ENCODE measurements around the gene ATF7IP.

ATF7IP gene

GRCh38 chr12:14510574-14510973 is 145.1 kb downstream of the ATF7IP start:
- no peak overlapping the region for H3K9ac ChIP-seq (ENCODE audit: low read length)
- H3K9me3 ChIP-seq (ENCODE audit: low read length): no peaks in the 10 kb centered on the region
- H3K27ac ChIP-seq (ENCODE audit: low read depth, low read length): no peak overlapping the region
- no peak overlapping the region for H3K4me3 ChIP-seq (ENCODE audit: low read depth in 1 of 2, low read length in 2 of 2)
- H3K36me3 ChIP-seq (ENCODE audit: insufficient read depth, low read length): no peaks in the 10 kb centered on the region
- H3K27me3 ChIP-seq (ENCODE audit: control insufficient read depth in 1 of 2, insufficient read depth in 2 of 2, low read length in 2 of 2): no peaks in the 10 kb centered on the region
- no peaks in the 10 kb centered on the region for H3K4me1 ChIP-seq (ENCODE audit: insufficient read depth, low read length)

GRCh38 chr12:14514154-14514842 is 148.8 kb downstream of the ATF7IP start:
- Histone ChIP-seq H3K4me3 (ENCODE audit: low read depth in 1 of 2, low read length in 2 of 2) (no peak overlapping the region), H3K9ac (ENCODE audit: low read length) (no peak overlapping the region), H3K27me3 (ENCODE audit: control insufficient read depth in 1 of 2, insufficient read depth in 2 of 2, low read length in 2 of 2) (no peaks in the 10 kb centered on the region), H3K9me3 (ENCODE audit: low read length) (no peaks in the 10 kb centered on the region), H3K27ac (ENCODE audit: low read depth, low read length) (no peak overlapping the region), H3K4me1 (ENCODE audit: insufficient read depth, low read length) (no peaks in the 10 kb centered on the region), H3K36me3 (ENCODE audit: insufficient read depth, low read length) (no peaks in the 10 kb centered on the region)

GRCh38 chr12:14514946-14515345 is 149.5 kb downstream of the ATF7IP start:
- no peak overlapping the region for H3K27ac ChIP-seq (ENCODE audit: low read depth, low read length)
- H3K9ac ChIP-seq (ENCODE audit: low read length): no peak overlapping the region
- H3K36me3 ChIP-seq (ENCODE audit: insufficient read depth, low read length): no peaks in the 10 kb centered on the region
- H3K4me3 ChIP-seq (ENCODE audit: low read depth in 1 of 2, low read length in 2 of 2): no peak overlapping the region
- H3K27me3 ChIP-seq (ENCODE audit: control insufficient read depth in 1 of 2, insufficient read depth in 2 of 2, low read length in 2 of 2): no peaks in the 10 kb centered on the region
- no peaks in the 10 kb centered on the region for H3K4me1 ChIP-seq (ENCODE audit: insufficient read depth, low read length)
- no peaks in the 10 kb centered on the region for H3K9me3 ChIP-seq (ENCODE audit: low read length)

GRCh38 chr12:14521822-14522221 is 156.3 kb downstream of the ATF7IP start:
- Histone ChIP-seq H3K9me3 (ENCODE audit: low read length) (peaks cover 7% of the 10 kb centered on the region), H3K4me3 (ENCODE audit: low read depth in 1 of 2, low read length in 2 of 2) (no peak overlapping the region), H3K36me3 (ENCODE audit: insufficient read depth, low read length) (no peaks in the 10 kb centered on the region), H3K27ac (ENCODE audit: low read depth, low read length) (no peak overlapping the region), H3K27me3 (ENCODE audit: control insufficient read depth in 1 of 2, insufficient read depth in 2 of 2, low read length in 2 of 2) (no peaks in the 10 kb centered on the region), H3K4me1 (ENCODE audit: insufficient read depth, low read length) (no peaks in the 10 kb centered on the region), H3K9ac (ENCODE audit: low read length) (no peak overlapping the region)

GRCh38 chr12:14525964-14526363 is 160.5 kb downstream of the ATF7IP start:
- H3K27ac ChIP-seq (ENCODE audit: low read depth, low read length): no peak overlapping the region
- no peaks in the 10 kb centered on the region for H3K4me1 ChIP-seq (ENCODE audit: insufficient read depth, low read length)
- no peaks in the 10 kb centered on the region for H3K27me3 ChIP-seq (ENCODE audit: control insufficient read depth in 1 of 2, insufficient read depth in 2 of 2, low read length in 2 of 2)
- H3K9ac ChIP-seq (ENCODE audit: low read length): no peak overlapping the region
- peaks cover 7% of the 10 kb centered on the region for H3K9me3 ChIP-seq (ENCODE audit: low read length)
- H3K36me3 ChIP-seq (ENCODE audit: insufficient read depth, low read length): no peaks in the 10 kb centered on the region
- no peak overlapping the region for H3K4me3 ChIP-seq (ENCODE audit: low read depth in 1 of 2, low read length in 2 of 2)

- H3K4me3 ChIP-seq (ENCODE audit: low read depth in 1 of 2, low read length in 2 of 2): no peak overlapping the region
- H3K4me1 ChIP-seq (ENCODE audit: insufficient read depth, low read length): no peaks in the 10 kb centered on the region
- no peaks in the 10 kb centered on the region for H3K9me3 ChIP-seq (ENCODE audit: low read length)
- H3K27ac ChIP-seq (ENCODE audit: low read depth, low read length): no peak overlapping the region
- no peaks in the 10 kb centered on the region for H3K36me3 ChIP-seq (ENCODE audit: insufficient read depth, low read length)
- H3K9ac ChIP-seq (ENCODE audit: low read length): no peak overlapping the region
- no peaks in the 10 kb centered on the region for H3K27me3 ChIP-seq (ENCODE audit: control insufficient read depth in 1 of 2, insufficient read depth in 2 of 2, low read length in 2 of 2)
Observed at GRCh38 chr12:14532152-14532551, 166.7 kb downstream of the ATF7IP start.

- Histone ChIP-seq H3K9me3 (ENCODE audit: low read length) (no peaks in the 10 kb centered on the region), H3K36me3 (ENCODE audit: insufficient read depth, low read length) (no peaks in the 10 kb centered on the region), H3K4me3 (ENCODE audit: low read depth in 1 of 2, low read length in 2 of 2) (no peak overlapping the region), H3K27me3 (ENCODE audit: control insufficient read depth in 1 of 2, insufficient read depth in 2 of 2, low read length in 2 of 2) (no peaks in the 10 kb centered on the region), H3K4me1 (ENCODE audit: insufficient read depth, low read length) (no peaks in the 10 kb centered on the region), H3K9ac (ENCODE audit: low read length) (no peak overlapping the region), H3K27ac (ENCODE audit: low read depth, low read length) (no peak overlapping the region)
Observed at GRCh38 chr12:14537088-14537487, 171.6 kb downstream of the ATF7IP start.

GRCh38 chr12:14540801-14541462 is 175.4 kb downstream of the ATF7IP start:
- Histone ChIP-seq H3K4me3 (ENCODE audit: low read depth in 1 of 2, low read length in 2 of 2) (no peak overlapping the region), H3K4me1 (ENCODE audit: insufficient read depth, low read length) (no peaks in the 10 kb centered on the region), H3K9me3 (ENCODE audit: low read length) (no peaks in the 10 kb centered on the region), H3K36me3 (ENCODE audit: insufficient read depth, low read length) (no peaks in the 10 kb centered on the region), H3K27me3 (ENCODE audit: control insufficient read depth in 1 of 2, insufficient read depth in 2 of 2, low read length in 2 of 2) (no peaks in the 10 kb centered on the region), H3K27ac (ENCODE audit: low read depth, low read length) (no peak overlapping the region), H3K9ac (ENCODE audit: low read length) (no peak overlapping the region)

- no peak overlapping the region for H3K27ac ChIP-seq (ENCODE audit: low read depth, low read length)
- no peaks in the 10 kb centered on the region for H3K9me3 ChIP-seq (ENCODE audit: low read length)
- H3K27me3 ChIP-seq (ENCODE audit: control insufficient read depth in 1 of 2, insufficient read depth in 2 of 2, low read length in 2 of 2): no peaks in the 10 kb centered on the region
- no peaks in the 10 kb centered on the region for H3K4me1 ChIP-seq (ENCODE audit: insufficient read depth, low read length)
- H3K4me3 ChIP-seq (ENCODE audit: low read depth in 1 of 2, low read length in 2 of 2): no peak overlapping the region
- H3K9ac ChIP-seq (ENCODE audit: low read length): no peak overlapping the region
- H3K36me3 ChIP-seq (ENCODE audit: insufficient read depth, low read length): no peaks in the 10 kb centered on the region
Observed at GRCh38 chr12:14545144-14546124, 180.0 kb downstream of the ATF7IP start.

- no peak overlapping the region for H3K9ac ChIP-seq (ENCODE audit: low read length)
- no peaks in the 10 kb centered on the region for H3K9me3 ChIP-seq (ENCODE audit: low read length)
- no peak overlapping the region for H3K27ac ChIP-seq (ENCODE audit: low read depth, low read length)
- no peaks in the 10 kb centered on the region for H3K4me1 ChIP-seq (ENCODE audit: insufficient read depth, low read length)
- H3K36me3 ChIP-seq (ENCODE audit: insufficient read depth, low read length): no peaks in the 10 kb centered on the region
- no peaks in the 10 kb centered on the region for H3K27me3 ChIP-seq (ENCODE audit: control insufficient read depth in 1 of 2, insufficient read depth in 2 of 2, low read length in 2 of 2)
- H3K4me3 ChIP-seq (ENCODE audit: low read depth in 1 of 2, low read length in 2 of 2): no peak overlapping the region
Observed at GRCh38 chr12:14547571-14547970, 182.1 kb downstream of the ATF7IP start.

- Histone ChIP-seq H3K27ac (ENCODE audit: low read depth, low read length) (no peak overlapping the region), H3K27me3 (ENCODE audit: control insufficient read depth in 1 of 2, insufficient read depth in 2 of 2, low read length in 2 of 2) (no peaks in the 10 kb centered on the region), H3K4me3 (ENCODE audit: low read depth in 1 of 2, low read length in 2 of 2) (no peak overlapping the region), H3K36me3 (ENCODE audit: insufficient read depth, low read length) (no peaks in the 10 kb centered on the region), H3K4me1 (ENCODE audit: insufficient read depth, low read length) (no peaks in the 10 kb centered on the region), H3K9ac (ENCODE audit: low read length) (no peak overlapping the region), H3K9me3 (ENCODE audit: low read length) (no peaks in the 10 kb centered on the region)
Observed at GRCh38 chr12:14548609-14549008, 183.1 kb downstream of the ATF7IP start.
